ENCODE data around the gene ZDHHC14.

Gene ZDHHC14

GRCh38 chr6:157552081-157552747 is 171.2 kb downstream of the ZDHHC14 start:
- H3K27ac ChIP-seq: no peak overlapping the region
- TF ChIP-seq, protein P1, sequence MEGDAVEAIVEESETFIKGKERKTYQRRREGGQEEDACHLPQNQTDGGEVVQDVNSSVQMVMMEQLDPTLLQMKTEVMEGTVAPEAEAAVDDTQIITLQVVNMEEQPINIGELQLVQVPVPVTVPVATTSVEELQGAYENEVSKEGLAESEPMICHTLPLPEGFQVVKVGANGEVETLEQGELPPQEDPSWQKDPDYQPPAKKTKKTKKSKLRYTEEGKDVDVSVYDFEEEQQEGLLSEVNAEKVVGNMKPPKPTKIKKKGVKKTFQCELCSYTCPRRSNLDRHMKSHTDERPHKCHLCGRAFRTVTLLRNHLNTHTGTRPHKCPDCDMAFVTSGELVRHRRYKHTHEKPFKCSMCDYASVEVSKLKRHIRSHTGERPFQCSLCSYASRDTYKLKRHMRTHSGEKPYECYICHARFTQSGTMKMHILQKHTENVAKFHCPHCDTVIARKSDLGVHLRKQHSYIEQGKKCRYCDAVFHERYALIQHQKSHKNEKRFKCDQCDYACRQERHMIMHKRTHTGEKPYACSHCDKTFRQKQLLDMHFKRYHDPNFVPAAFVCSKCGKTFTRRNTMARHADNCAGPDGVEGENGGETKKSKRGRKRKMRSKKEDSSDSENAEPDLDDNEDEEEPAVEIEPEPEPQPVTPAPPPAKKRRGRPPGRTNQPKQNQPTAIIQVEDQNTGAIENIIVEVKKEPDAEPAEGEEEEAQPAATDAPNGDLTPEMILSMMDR (IDR thresholded peaks at IDR 0.05): no peak
- no peak for TF ChIP-seq ZFX (IDR thresholded peaks at IDR 0.05; ENCODE audit: borderline replicate concordance)

- no peak overlapping the region for H3K27ac ChIP-seq
- TF ChIP-seq, protein P1 (IDR thresholded peaks at IDR 0.05): no peak
- TF ChIP-seq ZFX (IDR thresholded peaks at IDR 0.05; ENCODE audit: borderline replicate concordance): no peak
These were observed 172.0 kb downstream of the ZDHHC14 start for GRCh38 chr6:157552820-157553485.

GRCh38 chr6:157554747-157555146 is 173.8 kb downstream of the ZDHHC14 start:
- no peak overlapping the region for H3K27ac ChIP-seq
- TF ChIP-seq, protein P1 (IDR thresholded peaks at IDR 0.05): no peak
- no peak for TF ChIP-seq ZFX (IDR thresholded peaks at IDR 0.05; ENCODE audit: borderline replicate concordance)

DNA sequence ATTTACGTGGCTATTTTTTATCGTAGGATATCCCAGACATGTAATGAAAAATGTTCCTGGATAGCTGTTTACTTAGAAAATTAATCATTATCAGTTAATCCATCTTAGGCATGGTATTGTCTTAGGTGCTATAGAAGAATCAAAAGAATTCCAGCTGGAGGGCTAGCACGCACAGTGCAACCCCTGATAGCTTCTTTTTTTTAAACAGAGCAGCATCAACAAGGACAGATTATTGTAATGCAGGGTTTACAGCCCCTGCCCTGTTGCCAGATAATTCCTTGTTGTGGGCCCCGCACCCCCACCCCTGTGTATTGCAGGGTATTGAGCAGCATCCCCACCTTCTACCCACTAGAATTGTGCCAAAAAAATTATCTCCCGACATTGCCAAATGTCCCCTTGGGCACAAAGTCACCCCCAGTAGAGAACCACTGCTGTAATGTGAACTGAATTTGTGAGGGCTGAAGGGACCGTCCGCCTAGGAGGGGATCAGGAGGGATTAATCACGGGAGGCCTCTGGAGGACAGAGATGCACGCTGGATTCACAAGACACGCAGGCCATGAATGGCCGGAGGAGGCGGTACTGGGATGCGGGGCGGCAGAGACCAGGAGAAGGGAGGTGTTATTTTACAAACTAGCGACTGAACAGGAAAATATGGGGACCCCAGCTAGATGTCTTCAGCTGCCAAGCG is 174.6 kb downstream of the ZDHHC14 start:
- H3K27ac ChIP-seq: no peak overlapping the region
- TF ChIP-seq ZFX (IDR thresholded peaks at IDR 0.05; ENCODE audit: borderline replicate concordance): no peak
- TF ChIP-seq, protein P1 (IDR thresholded peaks at IDR 0.05): no peak

DNA sequence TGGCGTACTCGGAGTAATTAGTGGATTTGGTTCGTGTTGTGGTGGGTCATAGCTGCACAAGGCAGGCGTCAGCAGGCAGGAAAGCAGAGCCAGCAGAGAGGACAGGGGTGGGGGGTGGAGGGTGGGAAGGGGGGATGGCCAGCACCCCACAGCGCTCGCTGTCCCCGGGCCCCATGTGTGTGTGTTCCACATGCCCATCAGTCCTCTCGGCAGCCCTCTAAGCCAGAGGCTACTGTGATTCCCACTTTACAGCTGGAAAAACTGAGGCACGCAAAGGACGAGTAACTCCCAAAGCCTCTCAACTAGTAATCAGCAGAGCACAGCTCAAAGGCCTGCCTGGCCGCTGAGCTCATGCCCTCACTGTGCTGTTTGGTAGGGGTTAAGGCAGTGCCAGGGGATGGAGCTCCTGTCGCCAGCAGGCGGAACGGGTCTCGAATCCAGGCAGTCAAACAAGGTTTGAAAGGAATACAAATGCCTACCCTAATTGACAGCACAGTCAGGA is 175.2 kb downstream of the ZDHHC14 start:
- no peak for TF ChIP-seq ZFX (IDR thresholded peaks at IDR 0.05; ENCODE audit: borderline replicate concordance)
- TF ChIP-seq, protein P1 (IDR thresholded peaks at IDR 0.05): no peak
- no peak overlapping the region for H3K27ac ChIP-seq

DNA sequence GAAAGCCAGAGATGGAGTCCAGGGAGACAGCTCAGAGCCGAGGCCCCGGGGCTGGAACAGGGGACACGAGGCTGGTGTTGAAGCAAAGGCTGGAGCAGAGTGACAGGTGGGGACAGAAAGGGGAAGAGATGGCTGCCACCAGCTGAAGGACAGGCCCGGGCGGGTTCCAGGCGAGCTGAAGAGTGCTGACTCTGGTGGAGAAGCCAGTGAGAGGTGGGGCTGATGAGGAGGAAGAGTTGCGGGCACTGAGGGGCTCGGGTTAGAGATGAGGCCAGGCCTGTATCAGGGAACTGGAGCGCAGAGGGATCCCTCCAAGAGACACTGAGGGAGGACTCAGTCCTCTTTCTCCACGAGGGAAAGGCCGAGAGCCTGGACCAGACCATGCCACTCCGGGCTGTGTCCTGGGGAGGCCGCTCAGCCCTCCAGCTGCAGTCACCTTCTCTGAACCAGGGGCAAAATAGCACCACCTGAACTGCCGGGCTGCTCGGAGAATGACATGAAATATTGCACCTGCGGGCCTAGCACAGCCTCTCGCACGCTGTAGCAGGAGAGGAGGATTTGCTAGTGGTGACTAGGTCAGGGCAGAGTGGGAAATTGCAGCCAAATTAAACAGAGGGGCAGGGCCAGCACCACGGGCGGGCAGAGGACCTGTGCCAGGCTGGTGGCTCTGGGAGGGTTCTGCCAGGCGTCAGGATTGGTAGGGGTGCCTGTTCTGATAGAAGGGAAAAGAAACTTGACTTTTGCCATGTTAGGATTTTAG is 175.9 kb downstream of the ZDHHC14 start:
- TF ChIP-seq, protein P1 (IDR thresholded peaks at IDR 0.05): no peak
- TF ChIP-seq ZFX (IDR thresholded peaks at IDR 0.05; ENCODE audit: borderline replicate concordance): no peak
- no peak overlapping the region for H3K27ac ChIP-seq

All from 22Rv1 (cell line).